Right atrium auricular region (tissue), 2 donors: ENCODE data around the gene TGM2. TPM values are rescaled to one million over a fixed set of nuclear protein-coding genes. Genes with fewer than 3 reads are reported as not detected.

Experiments used
- DNase-seq: peaks from one replicate; pipeline ENCODE4 v3.0.0-alpha.2; 2019; ENCODE audit warnings: low spot score
- H3K27ac ChIP-seq, 2 donors: fragments of 200-600 bp; sonication (generic); 1 replicate in 1 of 2; 2 replicates in 1 of 2; pipeline ENCODE4 v1.5.1; 2016 to 2019
- H3K27me3 ChIP-seq, 2 donors: fragments of 200-600 bp; sonication (generic); one replicate each; pipeline versions ENCODE4 v1.5.1 to v1.6.0; 2017 to 2019
- H3K36me3 ChIP-seq: fragments of 200-600 bp; sonication (generic); one replicate; pipeline ENCODE4 v1.5.1; 2016
- H3K4me1 ChIP-seq, 2 donors: fragments of 200-600 bp; sonication (generic); one replicate each; pipeline versions ENCODE4 v1.5.1 to v1.6.0; 2017 to 2019
- H3K4me3 ChIP-seq, 2 donors: fragments of 200-600 bp; sonication (generic); 1 replicate in 1 of 2; 2 replicates in 1 of 2; pipeline ENCODE4 v1.5.1; 2017 to 2019; ENCODE audit warnings: mild to moderate bottlenecking in 1 of 2, moderate library complexity in 1 of 2
- H3K9me3 ChIP-seq, 2 donors: fragments of 200-600 bp; sonication (generic); one replicate each; pipeline ENCODE4 v1.5.1; 2019
- total RNA-seq, 2 donors: library from RNA; depleted of rRNA; stranded (reverse); fragments of >200 nt; gene quantifications; one replicate each; pipeline ENCODE4 v1.1.0, GENCODE V29; 2016
- TF ChIP-seq, protein P1 (sequence below), 2 donors: fragments of 200-600 bp; sonication (generic); IDR thresholded peaks; one replicate each; pipeline ENCODE4 v1.5.1; 2019; ENCODE audit warnings: antibody characterized with exemption in 2 of 2

Gene TGM2
- total RNA-seq, 2 donors from 2014 or later: 680 to 1,303 TPM

DNA sequence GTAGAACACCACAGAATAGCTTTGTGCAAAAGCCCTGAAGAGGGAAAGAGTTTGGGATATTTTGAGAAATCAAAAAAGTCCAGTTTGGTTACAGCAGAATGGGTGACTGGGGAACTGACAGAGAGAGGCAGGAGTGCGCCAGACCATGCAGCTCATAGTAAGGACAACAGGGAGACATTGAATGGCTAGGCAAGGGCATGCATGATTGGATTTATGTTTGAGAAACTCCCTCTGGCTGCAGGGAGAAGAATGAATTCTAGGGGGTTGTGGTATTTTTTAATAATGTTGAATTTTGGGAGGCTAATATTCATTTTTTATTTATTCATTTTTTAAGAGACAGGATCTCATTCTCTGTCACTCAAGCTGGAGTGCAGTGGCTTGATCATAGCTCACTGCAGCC is 49.9 kb downstream of the TGM2 start:
- Histone ChIP-seq H3K4me3 (no peak overlapping the region), H3K27me3 (no peaks in the 10 kb centered on the region), H3K9me3 (no peaks in the 10 kb centered on the region), H3K27ac (no peak overlapping the region), H3K36me3 (no peaks in the 10 kb centered on the region), H3K4me1 (peaks cover 0 to 36% of the 10 kb centered on the region in 2 donors)
- peak; percentile 54 for DNase-seq
- TF ChIP-seq, protein P1, sequence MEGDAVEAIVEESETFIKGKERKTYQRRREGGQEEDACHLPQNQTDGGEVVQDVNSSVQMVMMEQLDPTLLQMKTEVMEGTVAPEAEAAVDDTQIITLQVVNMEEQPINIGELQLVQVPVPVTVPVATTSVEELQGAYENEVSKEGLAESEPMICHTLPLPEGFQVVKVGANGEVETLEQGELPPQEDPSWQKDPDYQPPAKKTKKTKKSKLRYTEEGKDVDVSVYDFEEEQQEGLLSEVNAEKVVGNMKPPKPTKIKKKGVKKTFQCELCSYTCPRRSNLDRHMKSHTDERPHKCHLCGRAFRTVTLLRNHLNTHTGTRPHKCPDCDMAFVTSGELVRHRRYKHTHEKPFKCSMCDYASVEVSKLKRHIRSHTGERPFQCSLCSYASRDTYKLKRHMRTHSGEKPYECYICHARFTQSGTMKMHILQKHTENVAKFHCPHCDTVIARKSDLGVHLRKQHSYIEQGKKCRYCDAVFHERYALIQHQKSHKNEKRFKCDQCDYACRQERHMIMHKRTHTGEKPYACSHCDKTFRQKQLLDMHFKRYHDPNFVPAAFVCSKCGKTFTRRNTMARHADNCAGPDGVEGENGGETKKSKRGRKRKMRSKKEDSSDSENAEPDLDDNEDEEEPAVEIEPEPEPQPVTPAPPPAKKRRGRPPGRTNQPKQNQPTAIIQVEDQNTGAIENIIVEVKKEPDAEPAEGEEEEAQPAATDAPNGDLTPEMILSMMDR (IDR thresholded peaks at IDR 0.05): peak in 1 of 2 donors; percentile 53

DNA sequence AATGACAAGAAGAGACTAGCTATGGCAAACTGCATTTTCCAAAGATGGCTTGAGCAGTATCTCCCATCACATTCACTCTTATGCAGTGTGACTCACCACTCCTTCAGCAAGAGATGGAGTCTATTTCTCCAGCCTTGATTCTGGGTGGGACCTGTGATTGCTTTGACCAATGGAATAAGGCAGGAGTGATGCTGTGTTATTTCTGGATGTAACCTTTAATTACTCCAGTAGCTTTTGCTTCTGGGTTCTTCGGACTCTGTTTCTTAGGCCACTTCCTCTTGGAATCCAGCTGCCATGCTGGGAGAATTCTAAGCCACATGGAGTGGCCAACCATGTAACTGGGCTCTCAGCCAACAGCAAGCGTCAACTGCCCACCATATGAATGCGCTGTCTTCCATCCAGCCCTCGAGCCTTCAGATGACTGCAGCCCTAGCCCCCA is 50.7 kb downstream of the TGM2 start:
- TF ChIP-seq, protein P1 (IDR thresholded peaks at IDR 0.05): no peak
- H3K9me3 ChIP-seq: no peaks in the 10 kb centered on the region
- no peaks in the 10 kb centered on the region for H3K36me3 ChIP-seq
- DNase-seq: peak; percentile 51
- no peaks in the 10 kb centered on the region for H3K27me3 ChIP-seq
- H3K4me1 ChIP-seq: peaks cover 0 to 44% of the 10 kb centered on the region in 2 donors
- peak overlapping the region; percentile 37 to 88 for H3K27ac ChIP-seq
- no peak overlapping the region for H3K4me3 ChIP-seq

DNA sequence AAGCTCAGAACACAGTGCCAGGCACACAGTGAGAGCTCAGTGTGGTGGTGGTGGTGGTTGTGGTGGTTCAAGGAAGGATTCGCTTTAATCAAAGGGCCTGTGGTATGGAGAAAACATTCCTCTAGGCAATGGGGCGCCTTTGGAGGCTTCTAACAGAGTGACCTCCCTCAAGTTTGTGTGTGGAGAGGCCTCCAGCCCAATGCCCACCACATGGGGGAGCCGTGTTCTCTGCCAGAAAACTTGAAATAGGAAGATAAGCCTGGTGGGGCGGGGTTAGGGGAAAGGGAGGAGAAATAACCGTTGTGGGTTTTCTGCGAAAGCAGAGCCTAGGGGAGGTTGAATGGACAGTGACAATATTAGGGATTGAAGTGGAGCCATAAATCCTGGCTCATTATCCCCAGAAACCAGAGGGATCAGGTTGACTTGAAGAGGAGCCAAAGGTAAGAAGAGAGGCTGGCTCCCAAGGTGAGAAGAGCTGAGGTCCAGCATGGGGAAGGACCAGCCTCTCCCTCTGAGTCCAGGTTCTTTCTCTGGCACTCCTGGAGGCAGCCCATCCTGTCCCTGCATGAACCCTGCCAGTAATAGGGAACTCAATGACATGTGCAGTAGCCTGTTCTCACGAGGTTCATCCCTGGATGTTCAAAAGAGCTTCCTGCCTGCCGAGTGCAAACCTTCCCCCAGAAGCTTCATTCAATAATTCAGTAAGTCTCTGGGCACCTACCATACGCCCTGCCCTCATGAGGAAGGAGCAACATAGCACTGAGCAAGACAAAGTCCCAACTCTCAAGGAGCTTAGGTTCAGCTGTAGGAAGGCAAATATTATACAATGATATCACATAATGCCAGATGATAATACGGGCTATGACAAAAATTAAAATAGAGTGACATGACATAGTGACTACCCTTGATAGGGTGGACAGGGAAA is 51.4 kb downstream of the TGM2 start:
- Histone ChIP-seq H3K4me1 (peaks cover 0 to 51% of the 10 kb centered on the region in 2 donors), H3K4me3 (no peak overlapping the region), H3K27me3 (no peaks in the 10 kb centered on the region), H3K36me3 (no peaks in the 10 kb centered on the region), H3K9me3 (no peaks in the 10 kb centered on the region), H3K27ac (peak overlapping the region; percentile 37 to 88)
- TF ChIP-seq, protein P1 (IDR thresholded peaks at IDR 0.05): peak in 1 of 2 donors; percentile 36
- DNase-seq: peak; percentile 58

DNA sequence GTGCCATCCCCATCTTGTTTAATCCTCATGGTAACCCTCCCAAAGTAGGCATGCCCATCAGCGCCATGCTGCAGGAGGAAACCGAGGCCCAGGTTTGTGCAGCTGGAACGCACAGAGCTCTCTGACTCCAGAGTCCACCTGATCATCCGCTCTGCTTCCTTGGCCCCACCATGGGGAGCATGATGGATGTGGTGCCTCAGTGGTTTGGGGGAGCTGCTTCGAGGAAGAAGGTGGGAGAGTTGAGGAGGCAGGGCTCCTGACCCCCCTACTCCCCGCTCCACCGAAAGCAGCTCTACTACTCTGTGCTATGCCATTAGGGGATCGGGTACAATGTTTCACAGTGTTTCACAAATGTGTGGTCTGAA is 52.2 kb downstream of the TGM2 start:
- no peak for DNase-seq
- peaks cover 0 to 59% of the 10 kb centered on the region in 2 donors for H3K4me1 ChIP-seq
- H3K4me3 ChIP-seq: no peak overlapping the region
- TF ChIP-seq, protein P1 (IDR thresholded peaks at IDR 0.05): no peak
- no peaks in the 10 kb centered on the region for H3K36me3 ChIP-seq
- no peaks in the 10 kb centered on the region for H3K27me3 ChIP-seq
- no peaks in the 10 kb centered on the region for H3K9me3 ChIP-seq
- peak overlapping the region; percentile 37 to 88 for H3K27ac ChIP-seq

DNA sequence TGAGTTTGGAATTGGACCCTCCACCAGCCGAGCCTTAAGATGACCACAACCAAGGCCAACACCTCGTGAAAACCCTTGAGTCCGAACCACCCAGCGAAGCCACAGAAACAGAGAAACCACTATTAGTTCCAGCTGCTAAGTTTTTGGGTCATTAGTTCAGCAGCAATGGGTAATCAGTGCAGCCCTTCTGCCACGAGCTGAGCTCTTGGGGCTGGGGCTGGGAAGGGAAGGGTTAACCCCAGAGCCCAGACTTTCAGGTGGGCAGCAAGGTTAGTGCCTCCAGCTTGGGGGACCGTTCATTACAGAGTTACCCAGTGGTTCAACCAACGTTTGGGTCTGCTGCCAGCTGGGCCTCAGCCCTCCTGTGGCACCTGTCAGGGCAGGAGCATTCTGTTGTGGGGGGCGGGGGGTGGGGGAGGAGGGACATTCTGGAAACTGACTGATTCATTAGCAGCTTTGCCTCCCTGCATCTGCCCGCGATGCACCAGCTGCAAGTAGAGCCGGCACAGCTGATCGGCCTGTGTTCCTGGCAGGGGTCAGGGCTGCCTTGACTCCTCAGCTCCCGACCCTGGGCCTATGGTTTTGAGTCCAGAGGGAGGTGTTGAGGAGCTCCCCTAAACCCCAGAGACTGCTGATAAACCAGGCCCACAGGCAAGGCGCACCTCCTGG is 52.7 kb downstream of the TGM2 start:
- Histone ChIP-seq H3K27me3 (no peaks in the 10 kb centered on the region), H3K4me1 (peaks cover 0 to 61% of the 10 kb centered on the region in 2 donors), H3K27ac (peak overlapping the region; percentile 37 to 88), H3K4me3 (no peak overlapping the region), H3K36me3 (no peaks in the 10 kb centered on the region), H3K9me3 (no peaks in the 10 kb centered on the region)
- TF ChIP-seq, protein P1 (IDR thresholded peaks at IDR 0.05): no peak
- DNase-seq: peak; percentile 58
